GM18868 (cell line): ENCODE measurements around the gene CX3CR1.

Experiments used
- ATAC-seq: cut with Tn5 transposase; IDR thresholded peaks from one replicate; pipeline ENCODE4 v1.9.1; 2021; ENCODE audit warnings: mild to moderate bottlenecking, moderate library complexity; ENCODE audit not compliant: unreplicated experiment

The CX3CR1 gene

GRCh38 chr3:39292961-39293360 lies 13.1 kb upstream of the CX3CR1 start:
- ATAC-seq: no peak

DNA sequence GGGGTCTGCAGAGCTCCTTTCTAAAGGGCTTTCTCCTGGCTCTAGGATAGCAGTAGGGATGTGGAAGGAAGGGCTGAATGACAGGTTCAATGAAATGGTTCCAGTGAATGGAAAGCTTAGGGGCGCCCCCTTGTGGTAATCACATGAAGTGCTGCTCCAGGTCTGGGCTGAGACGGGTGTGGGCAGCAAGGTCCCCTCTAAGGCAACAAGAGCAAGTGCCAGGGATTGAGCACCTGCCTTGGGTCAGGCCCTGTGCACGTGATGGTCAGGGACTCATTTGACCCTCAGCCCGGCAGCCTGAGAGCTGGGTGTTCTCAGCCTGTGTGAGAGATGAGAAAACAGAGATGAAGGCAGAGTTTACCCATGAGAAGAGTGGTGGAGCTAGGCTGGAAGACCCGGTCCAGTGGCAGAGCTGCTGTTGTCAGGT lies 12.1 kb upstream of the CX3CR1 start:
- no peak for ATAC-seq

DNA sequence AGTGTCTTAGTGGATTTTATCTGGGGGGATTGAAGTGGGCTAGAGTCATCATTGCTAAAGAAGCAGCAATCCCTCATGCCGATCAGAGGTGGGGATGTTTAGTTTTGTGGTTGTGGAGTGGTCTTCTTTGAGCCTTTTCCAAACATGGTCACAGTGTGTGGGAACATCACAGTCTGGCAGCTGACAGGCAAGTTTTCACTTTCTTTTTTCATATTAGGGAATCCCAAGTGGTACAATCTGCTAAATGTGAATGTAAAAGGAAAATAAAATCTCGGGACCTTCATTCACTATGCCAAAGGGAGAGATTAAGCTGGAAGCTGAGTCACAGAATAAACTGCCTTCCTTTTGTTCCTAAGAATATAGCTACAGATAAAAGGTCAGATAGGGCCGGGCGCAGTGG lies 10.4 kb upstream of the CX3CR1 start:
- ATAC-seq: no peak

DNA sequence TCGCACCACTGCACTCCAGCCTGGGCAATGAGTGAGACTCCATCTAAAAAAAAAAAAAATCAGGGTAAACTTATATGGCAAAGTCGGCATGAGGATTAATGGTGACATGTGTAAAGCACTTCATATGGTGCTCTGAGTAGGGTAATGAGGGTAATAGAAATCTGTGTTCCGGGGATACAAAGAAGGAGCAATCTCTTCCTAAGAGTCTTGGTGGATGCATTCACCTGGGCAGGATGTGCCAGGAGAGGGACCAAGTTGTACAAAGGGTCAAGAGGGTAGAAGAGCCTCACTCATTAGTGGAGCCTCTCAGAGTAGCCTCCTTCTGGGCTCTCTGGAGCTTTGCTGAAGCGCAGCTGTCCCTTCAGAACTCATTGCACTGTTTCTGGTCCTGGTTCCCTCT lies 9.3 kb upstream of the CX3CR1 start:
- ATAC-seq: no peak

- peak; percentile 98 for ATAC-seq
Observed at GRCh38 chr3:39288300-39288808, 8.5 kb upstream of the CX3CR1 start.

DNA sequence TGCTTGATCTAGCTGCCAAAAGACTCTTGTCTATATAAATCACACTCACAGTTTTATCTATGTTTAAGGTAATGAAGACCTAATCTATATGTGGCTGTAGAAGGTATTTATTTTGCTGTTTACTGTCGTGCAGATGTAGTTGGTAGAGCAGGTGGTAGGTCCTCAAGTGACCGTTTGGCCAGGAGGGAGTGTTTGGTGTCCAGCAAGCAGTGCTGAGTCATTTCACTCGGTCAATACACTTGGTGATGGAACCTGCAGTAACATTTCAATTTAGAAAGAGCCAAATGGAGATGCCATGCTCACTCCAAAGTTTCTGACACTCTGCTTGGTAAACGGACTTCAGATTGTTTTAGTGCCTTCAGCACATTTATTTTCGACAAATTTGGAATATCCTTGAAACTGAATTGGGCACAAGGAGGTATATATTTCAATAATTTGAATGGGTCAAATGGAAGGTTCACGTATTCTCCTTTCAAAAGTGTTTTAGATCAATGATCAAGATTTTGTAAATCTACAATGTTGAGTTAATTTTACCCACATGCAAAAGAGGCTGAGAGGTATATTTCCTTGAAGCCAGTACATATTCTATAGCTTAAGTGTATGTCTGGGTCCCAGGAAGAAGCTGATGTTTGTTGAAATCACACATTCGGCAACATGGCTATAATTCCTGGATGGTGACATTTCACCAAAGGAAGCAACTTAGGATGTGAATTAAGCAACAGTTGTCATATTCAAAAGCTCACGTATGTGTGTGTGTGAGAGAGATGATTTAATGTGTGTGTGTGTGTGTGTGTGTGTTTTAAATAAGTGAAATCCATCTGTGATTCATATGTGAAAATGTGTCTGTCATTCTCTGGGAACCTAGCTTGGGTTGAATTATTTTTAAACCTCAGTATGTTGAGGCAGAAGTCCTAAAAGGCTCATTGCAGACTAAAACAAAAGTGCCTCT lies 7.7 kb upstream of the CX3CR1 start:
- no peak for ATAC-seq

- no peak for ATAC-seq
Observed at GRCh38 chr3:39286771-39287170, 6.9 kb upstream of the CX3CR1 start.

GRCh38 chr3:39285332-39285731 lies 5.5 kb upstream of the CX3CR1 start:
- ATAC-seq: no peak

GRCh38 chr3:39284457-39284881 lies 4.6 kb upstream of the CX3CR1 start:
- no peak for ATAC-seq

GRCh38 chr3:39282057-39282456 lies 2.2 kb upstream of the CX3CR1 start:
- no peak for ATAC-seq

GRCh38 chr3:39281533-39281932 lies 1.7 kb upstream of the CX3CR1 start:
- ATAC-seq: no peak

- no peak for ATAC-seq
Observed at GRCh38 chr3:39280571-39280970, 735 bp upstream of the CX3CR1 start.

DNA sequence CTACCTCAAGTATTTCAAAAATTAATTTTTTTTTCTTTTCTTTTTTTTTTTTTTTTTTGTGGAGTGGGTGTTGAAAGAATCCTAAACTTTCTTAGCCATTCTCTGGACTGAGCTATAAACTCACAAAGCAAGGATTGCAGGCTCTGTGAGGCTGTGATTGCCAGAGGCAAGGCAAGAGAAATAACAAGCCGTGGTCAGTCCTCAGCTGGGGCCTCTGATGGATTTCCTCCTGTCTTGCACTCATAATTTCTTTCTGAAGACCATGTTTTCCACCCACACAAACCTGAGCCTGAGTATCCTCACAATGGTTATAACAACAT lies 1.3 kb downstream of the CX3CR1 start:
- no peak for ATAC-seq

DNA sequence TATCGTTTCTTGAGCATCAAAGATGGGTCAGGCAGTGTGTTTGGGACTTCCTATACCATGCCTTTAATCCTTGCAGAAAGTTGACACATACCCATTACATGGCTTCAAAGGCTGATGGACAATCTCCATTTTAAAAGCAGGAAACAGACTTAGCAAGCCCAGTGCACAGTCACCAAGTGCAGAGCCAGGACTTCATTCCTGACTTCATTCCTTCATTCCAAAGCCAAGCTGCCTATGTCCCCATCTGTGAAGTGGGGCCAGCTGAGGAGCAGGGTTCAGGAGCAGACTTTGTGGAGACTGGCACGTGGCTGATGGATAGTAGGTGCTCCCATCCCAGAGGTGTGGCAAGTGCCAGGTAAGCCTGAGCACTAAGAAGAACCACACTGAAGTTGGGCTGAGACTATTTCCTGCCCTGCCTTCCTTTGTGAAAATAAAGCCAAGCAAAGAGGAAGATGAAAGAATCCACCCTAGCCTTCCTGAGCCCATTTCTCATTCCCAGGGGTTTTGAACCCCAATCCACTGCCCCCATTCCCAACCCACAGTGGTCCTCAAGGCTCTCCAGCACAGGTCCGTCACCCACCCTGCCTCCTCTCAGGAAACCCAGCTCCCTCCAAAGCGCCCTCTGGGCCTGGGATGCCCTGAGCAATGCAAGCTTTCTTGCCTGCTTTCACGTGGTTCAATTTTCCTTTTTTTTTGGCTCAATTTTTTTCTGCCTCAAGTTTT lies 1.8 kb downstream of the CX3CR1 start:
- ATAC-seq: no peak

DNA sequence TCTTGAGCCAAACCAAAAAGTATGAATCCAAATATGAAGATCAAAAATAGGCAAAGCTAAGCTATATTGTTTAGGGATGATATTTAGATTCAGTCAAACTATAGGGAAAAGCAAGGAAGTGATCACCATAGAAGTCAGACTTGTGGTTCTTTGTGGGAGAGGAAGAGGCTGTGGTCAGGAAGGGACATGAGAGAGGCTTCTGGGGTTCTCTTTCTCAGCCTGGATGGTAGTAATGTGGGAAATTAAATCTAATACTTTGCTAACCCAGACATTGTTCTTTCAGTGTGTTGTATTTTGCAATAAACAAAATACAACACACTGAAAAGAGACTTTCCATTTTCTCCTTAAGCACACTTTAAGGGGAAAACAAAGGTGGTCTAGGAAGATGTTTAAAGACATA lies 3.1 kb downstream of the CX3CR1 start:
- no peak for ATAC-seq

DNA sequence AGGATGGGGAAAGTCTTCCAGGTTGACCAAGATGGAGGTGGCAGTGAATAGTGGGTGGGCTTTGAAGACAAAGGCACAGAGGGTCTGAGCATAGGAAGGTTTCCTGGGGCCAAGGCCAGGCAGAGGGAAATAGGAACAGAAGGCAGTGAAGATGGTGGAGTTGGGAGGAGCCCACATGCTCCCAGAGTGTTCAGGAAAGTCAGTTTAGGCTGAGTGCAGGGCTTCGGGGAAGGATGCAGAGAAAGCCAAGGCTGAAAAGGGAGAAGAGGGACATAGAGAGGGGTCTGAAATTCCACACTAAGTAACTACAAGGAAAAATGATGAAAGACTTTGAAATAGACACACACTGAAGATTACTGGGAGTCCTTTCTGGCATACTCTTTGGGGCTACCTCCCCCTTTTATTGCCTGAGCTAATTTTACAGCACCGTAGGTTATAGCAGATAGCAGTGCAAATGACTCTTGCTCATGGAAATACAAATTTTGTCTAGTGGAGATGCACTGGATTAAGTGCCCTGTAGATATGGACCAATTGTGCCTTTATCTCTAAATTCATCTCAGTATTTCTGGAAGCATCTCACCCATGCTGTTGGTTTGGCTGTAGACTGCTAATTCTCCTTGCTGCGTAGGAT lies 3.8 kb downstream of the CX3CR1 start:
- ATAC-seq: no peak

GRCh38 chr3:39275052-39275451 lies 4.8 kb downstream of the CX3CR1 start:
- no peak for ATAC-seq

DNA sequence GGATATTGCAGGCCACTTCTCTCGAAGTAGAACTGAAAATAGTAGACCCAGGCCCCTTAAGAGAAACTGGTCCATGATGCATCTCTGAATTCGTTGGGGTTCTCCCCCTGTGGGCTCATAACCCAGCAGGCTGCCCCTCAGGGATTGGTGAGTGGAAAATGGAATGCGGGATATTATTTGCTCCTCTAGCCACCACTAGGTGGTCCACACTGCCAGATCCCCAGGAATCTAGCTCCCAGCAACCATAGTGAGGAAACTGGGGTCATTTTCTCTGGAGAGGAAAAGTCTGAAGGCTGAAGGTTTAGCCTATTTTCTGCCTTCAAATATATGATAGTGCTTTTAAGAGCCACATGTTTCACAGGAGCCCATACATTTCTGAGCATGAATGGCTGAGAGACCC lies 6.7 kb downstream of the CX3CR1 start:
- no peak for ATAC-seq

DNA sequence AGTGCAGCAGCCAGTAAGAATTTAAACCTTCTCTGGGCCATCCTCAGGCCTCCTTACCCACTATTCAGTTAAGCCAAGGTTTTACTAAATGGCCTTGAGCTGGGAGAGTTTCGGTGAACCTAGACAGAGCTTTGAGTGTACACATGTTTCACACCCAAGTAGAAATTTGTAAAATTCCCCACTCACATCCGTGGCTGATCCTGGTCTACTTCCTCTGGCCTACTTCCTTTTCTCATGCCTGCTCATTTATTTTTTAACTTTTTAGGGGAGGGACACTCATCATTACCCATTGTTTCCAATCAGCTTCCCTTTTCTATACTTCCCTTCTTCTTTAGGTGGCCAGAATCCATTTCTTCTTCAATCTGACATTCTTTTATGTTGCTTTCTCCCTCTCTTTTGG lies 7.6 kb downstream of the CX3CR1 start:
- ATAC-seq: no peak

DNA sequence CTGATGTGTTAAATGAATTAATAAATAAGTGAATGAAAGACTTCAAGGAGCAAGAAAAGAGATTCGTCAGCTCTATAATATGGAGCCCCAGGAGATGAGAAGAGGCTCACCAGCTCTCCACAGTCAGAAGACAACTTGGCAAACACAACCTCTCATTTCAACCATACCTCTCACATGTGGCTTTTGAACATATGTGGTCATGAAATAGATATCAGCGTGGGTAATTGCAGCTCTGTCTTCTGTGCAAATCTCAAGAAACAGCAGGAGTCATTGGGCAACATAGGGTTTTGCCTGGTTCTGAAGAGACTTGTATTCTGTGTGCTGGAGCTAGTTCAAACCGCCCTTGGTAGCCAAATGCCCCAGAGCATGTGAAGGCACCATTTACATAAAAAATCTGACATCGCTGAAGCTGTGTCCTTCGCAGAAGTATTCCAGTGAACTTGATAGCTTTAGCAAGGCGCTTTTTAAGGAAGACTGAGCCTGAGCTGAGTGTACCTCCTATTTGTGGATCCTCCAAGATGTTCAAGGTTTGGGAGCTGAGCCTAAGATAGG lies 8.4 kb downstream of the CX3CR1 start:
- no peak for ATAC-seq

- no peak for ATAC-seq
Observed at GRCh38 chr3:39269528-39269927, 10.3 kb downstream of the CX3CR1 start.
